ENCODE measurements around the gene NMRK1.
A peak's percentile ranks its signal among the peaks of the same experiment; 100 is the strongest.

The NMRK1 gene

GRCh38 chr9:75063556-75064305 is 24.2 kb downstream of the NMRK1 start:
- no peak for DNase-seq
- TF ChIP-seq GATA1 (IDR thresholded peaks at IDR 0.05; ENCODE audit: low read depth, low read length), result no peak
- TF ChIP-seq POLR2A (IDR thresholded peaks at IDR 0.05; ENCODE audit: low read length), result no peak

GRCh38 chr9:75061169-75061568 is 26.8 kb downstream of the NMRK1 start:
- TF ChIP-seq POLR2A (IDR thresholded peaks at IDR 0.05; ENCODE audit: low read length), result no peak
- TF ChIP-seq GATA1 (IDR thresholded peaks at IDR 0.05; ENCODE audit: low read depth, low read length), result no peak
- no peak for DNase-seq

- TF ChIP-seq POLR2A (IDR thresholded peaks at IDR 0.05; ENCODE audit: low read length), result no peak
- TF ChIP-seq GATA1 (IDR thresholded peaks at IDR 0.05; ENCODE audit: low read depth, low read length), result no peak
- no peak for DNase-seq
These were observed 33.5 kb downstream of the NMRK1 start for GRCh38 chr9:75054368-75055001.

GRCh38 chr9:75053869-75054268 is 34.1 kb downstream of the NMRK1 start:
- TF ChIP-seq POLR2A (IDR thresholded peaks at IDR 0.05; ENCODE audit: low read length), result no peak
- no peak for TF ChIP-seq GATA1 (IDR thresholded peaks at IDR 0.05; ENCODE audit: low read depth, low read length)
- no peak for DNase-seq

- TF ChIP-seq POLR2A (IDR thresholded peaks at IDR 0.05; ENCODE audit: low read length) (peak; percentile 61), GATA1 (IDR thresholded peaks at IDR 0.05; ENCODE audit: low read depth, low read length) (no peak)
- DNase-seq, result peak; percentile 70 to 87
These were observed 36.7 kb downstream of the NMRK1 start for GRCh38 chr9:75051285-75051684.

- DNase-seq, result no peak
- TF ChIP-seq POLR2A (IDR thresholded peaks at IDR 0.05; ENCODE audit: low read length) (no peak), GATA1 (IDR thresholded peaks at IDR 0.05; ENCODE audit: low read depth, low read length) (no peak)
These were observed 40.4 kb downstream of the NMRK1 start for GRCh38 chr9:75047506-75047905.

- DNase-seq, result no peak
- TF ChIP-seq POLR2A (IDR thresholded peaks at IDR 0.05; ENCODE audit: low read length), result no peak
- TF ChIP-seq GATA1 (IDR thresholded peaks at IDR 0.05; ENCODE audit: low read depth, low read length), result no peak
These were observed 41.1 kb downstream of the NMRK1 start for GRCh38 chr9:75046725-75047345.

GRCh38 chr9:75041041-75041440 is 46.9 kb downstream of the NMRK1 start:
- TF ChIP-seq GATA1 (IDR thresholded peaks at IDR 0.05; ENCODE audit: low read depth, low read length) (no peak), POLR2A (IDR thresholded peaks at IDR 0.05; ENCODE audit: low read length) (no peak)
- no peak for DNase-seq

GRCh38 chr9:75039801-75040200 is 48.2 kb downstream of the NMRK1 start:
- no peak for DNase-seq
- TF ChIP-seq GATA1 (IDR thresholded peaks at IDR 0.05; ENCODE audit: low read depth, low read length) (no peak), POLR2A (IDR thresholded peaks at IDR 0.05; ENCODE audit: low read length) (no peak)

GRCh38 chr9:75039009-75039408 is 48.9 kb downstream of the NMRK1 start:
- DNase-seq, result no peak
- TF ChIP-seq GATA1 (IDR thresholded peaks at IDR 0.05; ENCODE audit: low read depth, low read length), result no peak
- TF ChIP-seq POLR2A (IDR thresholded peaks at IDR 0.05; ENCODE audit: low read length), result no peak

GRCh38 chr9:75036793-75037192 is 51.2 kb downstream of the NMRK1 start:
- TF ChIP-seq GATA1 (IDR thresholded peaks at IDR 0.05; ENCODE audit: low read depth, low read length), result no peak
- DNase-seq, result no peak

- TF ChIP-seq GATA1 (IDR thresholded peaks at IDR 0.05; ENCODE audit: low read depth, low read length) (no peak), POLR2A (IDR thresholded peaks at IDR 0.05; ENCODE audit: low read length) (no peak)
- no peak for DNase-seq
These were observed 54.0 kb downstream of the NMRK1 start for GRCh38 chr9:75033791-75034473.

- TF ChIP-seq POLR2A (IDR thresholded peaks at IDR 0.05; ENCODE audit: low read length), result no peak
- TF ChIP-seq GATA1 (IDR thresholded peaks at IDR 0.05; ENCODE audit: low read depth, low read length), result no peak
- DNase-seq, result peak; percentile 87 to 89
These were observed 60.5 kb downstream of the NMRK1 start for GRCh38 chr9:75027187-75028107.

Measured in erythroblast (primary cell).